Lower lobe of right lung (tissue), 2 donors: ENCODE data around the gene FAF1. TPM values are rescaled to one million over a fixed set of nuclear protein-coding genes. Genes with fewer than 3 reads are reported as not detected.

Experiments
- ATAC-seq, 2 donors: fragments of 200-7000 bp; cut with Tn5 transposase; one replicate each; pipeline ENCODE4 v1.9.1; 2020 to 2022; ENCODE audit warnings: mild to moderate bottlenecking in 2 of 2, moderate library complexity in 2 of 2
- DNase-seq: peaks from one replicate; pipeline ENCODE4 v3.0.0-alpha.2; 2020
- H3K27ac ChIP-seq: fragments of 200-600 bp; one replicate; pipeline ENCODE4 v1.8.0; 2022
- H3K27me3 ChIP-seq: fragments of 200-600 bp; one replicate; pipeline ENCODE4 v1.8.0; 2022; ENCODE audit warnings: low read depth
- H3K36me3 ChIP-seq: fragments of 200-600 bp; one replicate; pipeline ENCODE4 v1.8.0; 2022; ENCODE audit warnings: mild to moderate bottlenecking
- H3K4me1 ChIP-seq: fragments of 200-600 bp; one replicate; pipeline ENCODE4 v1.8.0; 2022
- H3K4me3 ChIP-seq: fragments of 200-600 bp; one replicate; pipeline ENCODE4 v1.8.0; 2022; ENCODE audit warnings: mild to moderate bottlenecking
- H3K9me3 ChIP-seq: fragments of 200-600 bp; one replicate; pipeline ENCODE4 v1.8.0; 2022
- intact Hi-C: fragments of 100-400 bp; cut with DNase I; formaldehyde crosslinking; loops from one replicate; pipeline ENCODE4 v1.11.0; 2022
- total RNA-seq: library from RNA; stranded (reverse); fragmentation: NEBNext Ultra II Directional; extraction: Animal tissue kit (Norgen Biotek cat#: 25700); gene quantifications from one replicate; pipeline ENCODE4 v1.2.1, GENCODE V29; 2021
- TF ChIP-seq, protein P1 (sequence below): fragments of 200-600 bp; IDR thresholded peaks from one replicate; pipeline ENCODE4 v1.8.0; 2022; ENCODE audit warnings: antibody characterized with exemption, mild to moderate bottlenecking
- donor health status: DM: no; HTN: yes; CAD: no; lungs with severe emphysema.

The FAF1 gene
- total RNA-seq, 1 donor from 2014 or later = 45.0 TPM

DNA sequence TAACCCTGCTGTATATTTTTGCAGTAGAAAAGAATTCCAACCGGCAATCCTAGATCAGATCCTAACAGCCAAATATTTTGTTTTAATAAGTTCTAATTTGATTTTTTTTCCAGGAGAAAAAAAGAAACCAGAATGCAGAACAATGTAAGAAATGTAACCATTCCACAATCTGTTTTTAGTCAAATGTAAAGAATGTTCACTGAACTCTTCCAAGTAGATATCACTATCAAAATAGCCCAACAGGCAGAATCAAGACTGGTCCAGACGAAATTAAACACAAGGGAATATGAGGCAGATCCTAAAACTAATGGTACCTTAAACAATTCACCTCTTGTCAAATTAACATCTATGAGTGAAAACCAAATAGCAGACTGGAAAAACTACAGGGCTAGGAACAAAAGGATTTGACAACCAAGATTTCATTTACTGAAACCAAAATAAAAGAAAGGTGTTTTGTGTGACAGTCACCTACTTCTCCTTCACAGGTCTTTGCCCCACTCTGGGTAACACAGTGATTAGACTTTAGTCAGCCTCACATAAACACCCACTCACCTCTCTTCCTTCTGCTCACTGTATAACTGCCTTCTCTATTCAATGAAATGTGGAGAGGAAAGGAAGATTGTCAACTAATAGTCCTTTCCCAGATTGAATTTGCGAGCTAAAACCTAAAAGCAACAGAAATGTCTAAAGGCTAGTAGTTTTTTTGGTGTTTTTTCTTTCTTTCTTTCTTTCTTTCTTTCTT, 137.9 kb downstream of the FAF1 start:
- Histone ChIP-seq H3K27ac (no peak overlapping the region), H3K4me1 (no peaks in the 10 kb centered on the region), H3K9me3 (no peaks in the 10 kb centered on the region), H3K4me3 (no peak overlapping the region), H3K36me3 (no peaks in the 10 kb centered on the region), H3K27me3 (no peaks in the 10 kb centered on the region)
- intact Hi-C loops = no loop called here
- ATAC-seq = no peak
- DNase-seq = no peak
- TF ChIP-seq, protein P1, sequence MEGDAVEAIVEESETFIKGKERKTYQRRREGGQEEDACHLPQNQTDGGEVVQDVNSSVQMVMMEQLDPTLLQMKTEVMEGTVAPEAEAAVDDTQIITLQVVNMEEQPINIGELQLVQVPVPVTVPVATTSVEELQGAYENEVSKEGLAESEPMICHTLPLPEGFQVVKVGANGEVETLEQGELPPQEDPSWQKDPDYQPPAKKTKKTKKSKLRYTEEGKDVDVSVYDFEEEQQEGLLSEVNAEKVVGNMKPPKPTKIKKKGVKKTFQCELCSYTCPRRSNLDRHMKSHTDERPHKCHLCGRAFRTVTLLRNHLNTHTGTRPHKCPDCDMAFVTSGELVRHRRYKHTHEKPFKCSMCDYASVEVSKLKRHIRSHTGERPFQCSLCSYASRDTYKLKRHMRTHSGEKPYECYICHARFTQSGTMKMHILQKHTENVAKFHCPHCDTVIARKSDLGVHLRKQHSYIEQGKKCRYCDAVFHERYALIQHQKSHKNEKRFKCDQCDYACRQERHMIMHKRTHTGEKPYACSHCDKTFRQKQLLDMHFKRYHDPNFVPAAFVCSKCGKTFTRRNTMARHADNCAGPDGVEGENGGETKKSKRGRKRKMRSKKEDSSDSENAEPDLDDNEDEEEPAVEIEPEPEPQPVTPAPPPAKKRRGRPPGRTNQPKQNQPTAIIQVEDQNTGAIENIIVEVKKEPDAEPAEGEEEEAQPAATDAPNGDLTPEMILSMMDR = no peak

DNA sequence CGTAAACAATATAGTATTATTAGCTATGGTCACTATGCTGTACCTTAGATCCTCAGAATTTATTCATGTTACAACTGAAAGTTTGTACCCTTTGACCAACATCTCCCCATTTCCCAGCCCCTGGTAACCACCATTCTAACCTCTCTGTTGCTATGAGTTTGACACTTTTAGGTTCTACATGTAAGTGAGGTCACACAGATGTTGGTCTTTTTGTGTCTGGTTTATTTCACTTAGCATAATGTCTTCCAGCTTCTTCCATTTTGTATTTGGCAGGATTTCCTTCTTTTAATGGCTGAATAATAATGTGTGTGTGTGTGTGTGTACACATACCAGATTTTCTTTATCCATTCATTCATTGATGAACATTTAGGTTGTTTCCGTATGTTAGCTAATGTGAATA, 139.5 kb downstream of the FAF1 start:
- Histone ChIP-seq H3K4me3 (no peak overlapping the region), H3K4me1 (no peaks in the 10 kb centered on the region), H3K9me3 (no peaks in the 10 kb centered on the region), H3K27ac (no peak overlapping the region), H3K36me3 (no peaks in the 10 kb centered on the region), H3K27me3 (no peaks in the 10 kb centered on the region)
- TF ChIP-seq, protein P1 = no peak
- intact Hi-C loops = no loop called here
- no peak for DNase-seq
- ATAC-seq = no peak

DNA sequence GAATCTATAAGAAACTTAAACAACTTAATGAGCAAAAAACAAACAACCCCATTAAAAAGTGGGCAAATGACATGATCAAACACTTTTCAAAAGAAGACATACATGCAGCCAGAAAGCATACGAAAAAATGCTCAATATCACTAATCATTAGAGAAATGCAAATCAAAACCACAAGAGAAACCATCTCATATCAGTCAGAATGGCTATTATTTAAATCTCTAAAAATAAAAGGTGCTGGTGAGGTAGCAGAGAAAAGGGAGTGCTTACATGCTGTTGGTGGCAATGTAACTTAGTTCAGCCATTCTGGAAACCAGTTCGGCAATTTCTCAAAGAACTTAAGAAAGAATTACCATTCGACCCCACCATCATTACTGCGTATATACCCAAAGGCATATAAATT, 147.7 kb downstream of the FAF1 start:
- Histone ChIP-seq H3K36me3 (no peaks in the 10 kb centered on the region), H3K9me3 (peaks cover 13% of the 10 kb centered on the region), H3K27ac (no peak overlapping the region), H3K4me3 (no peak overlapping the region), H3K4me1 (no peaks in the 10 kb centered on the region), H3K27me3 (no peaks in the 10 kb centered on the region)
- TF ChIP-seq, protein P1 = no peak
- DNase-seq (no peak), ATAC-seq (no peak)
- intact Hi-C loops = no loop called here

DNA sequence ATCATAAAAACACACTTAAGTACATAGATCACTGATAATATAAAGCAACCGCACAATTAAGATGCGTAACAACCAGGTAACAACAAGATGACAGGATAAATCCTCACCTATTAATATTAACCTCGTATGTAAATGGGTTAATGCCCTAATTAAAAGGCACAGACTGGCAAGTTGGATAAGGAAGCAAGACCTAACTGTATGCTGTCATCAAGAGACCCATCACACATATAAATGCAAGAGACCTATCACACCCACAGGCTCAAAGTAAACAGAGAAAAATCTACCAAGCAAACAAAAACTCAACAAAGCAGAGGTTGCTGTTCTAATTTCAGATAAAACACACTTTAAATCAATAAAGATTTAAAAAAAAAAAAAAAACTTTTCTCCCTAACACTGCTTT, 151.8 kb downstream of the FAF1 start:
- TF ChIP-seq, protein P1 = no peak
- DNase-seq (no peak), ATAC-seq (no peak)
- Histone ChIP-seq H3K4me3 (no peak overlapping the region), H3K9me3 (peaks cover 19% of the 10 kb centered on the region), H3K4me1 (no peaks in the 10 kb centered on the region), H3K27me3 (no peaks in the 10 kb centered on the region), H3K36me3 (no peaks in the 10 kb centered on the region), H3K27ac (no peak overlapping the region)
- intact Hi-C loops = no loop called here

DNA sequence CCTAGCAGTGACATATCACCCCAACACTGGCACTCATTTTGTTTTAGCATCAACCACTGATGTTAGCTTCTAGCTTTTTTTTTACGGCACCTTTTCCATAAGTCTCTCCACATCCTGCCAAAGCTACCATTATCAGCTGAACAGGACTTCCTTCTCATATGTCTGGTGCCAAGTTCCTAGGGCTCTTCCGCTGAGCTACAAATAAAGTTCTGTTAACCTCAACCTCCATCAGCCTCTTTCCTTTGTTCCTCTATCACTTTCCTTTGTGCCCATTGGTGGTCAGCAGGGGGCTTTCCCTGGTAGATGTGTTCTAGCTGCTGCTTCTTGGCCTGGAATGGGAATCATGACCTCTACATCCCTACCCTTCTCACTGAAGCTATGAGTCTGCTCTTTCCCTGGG, 163.8 kb downstream of the FAF1 start:
- Histone ChIP-seq H3K4me1 (no peaks in the 10 kb centered on the region), H3K4me3 (no peak overlapping the region), H3K27me3 (no peaks in the 10 kb centered on the region), H3K9me3 (no peaks in the 10 kb centered on the region), H3K36me3 (no peaks in the 10 kb centered on the region), H3K27ac (no peak overlapping the region)
- intact Hi-C loops = no loop called here
- DNase-seq = no peak
- ATAC-seq = no peak
- TF ChIP-seq, protein P1 = no peak
